T-helper 2 cell treated with Interferon-gamma antibody and Interleukin-4, amounts not matched to agents 5 μg/mL and 100 μg/mL, for 36 hours (primary cell): ENCODE measurements around the gene ZDHHC13.
"Not testable (repeated sequence)": the region's sequence is repeated elsewhere in the genome, so short reads cannot be mapped to it uniquely, and the experiment has no call there.

Experiments
- DNase-seq: peaks from one replicate; pipeline ENCODE4 v3.0.0; 2021; ENCODE audit warnings: low spot score
- H3K27ac Mint-ChIP-seq: one replicate; pipeline ENCODE4 v1.8.0; 2021; ENCODE audit warnings: mild to moderate bottlenecking, mixed read lengths
- H3K27me3 Mint-ChIP-seq: one replicate; pipeline ENCODE4 v1.8.0; 2021; ENCODE audit warnings: low read depth, mixed read lengths
- H3K36me3 Mint-ChIP-seq: one replicate; pipeline ENCODE4 v1.8.0; 2021; ENCODE audit warnings: low read depth, mixed read lengths
- H3K4me1 Mint-ChIP-seq: one replicate; pipeline ENCODE4 v1.8.0; 2021; ENCODE audit warnings: low read depth, mixed read lengths
- H3K4me3 Mint-ChIP-seq: one replicate; pipeline ENCODE4 v1.8.0; 2022; ENCODE audit warnings: mild to moderate bottlenecking, moderate library complexity, mixed read lengths
- H3K9me3 Mint-ChIP-seq: one replicate; pipeline ENCODE4 v1.8.0; 2021; ENCODE audit warnings: mixed read lengths

The ZDHHC13 gene

GRCh38 chr11:19116276-19116970 is 545 bp upstream of the ZDHHC13 start:
- Mint-ChIP-seq H3K4me3 (peak overlapping the region; percentile 92), H3K36me3 (peaks cover 14% of the 10 kb centered on the region), H3K9me3 (no peaks in the 10 kb centered on the region), H3K4me1 (peaks cover 38% of the 10 kb centered on the region), H3K27me3 (peaks cover 12% of the 10 kb centered on the region), H3K27ac (no peak overlapping the region)
- DNase-seq, result no peak

- H3K27ac Mint-ChIP-seq, result peak overlapping the region; percentile 31
- DNase-seq, result no peak
- peaks cover 5% of the 10 kb centered on the region for H3K27me3 Mint-ChIP-seq
- H3K4me1 Mint-ChIP-seq, result peaks cover 45% of the 10 kb centered on the region
- H3K36me3 Mint-ChIP-seq, result peaks cover 19% of the 10 kb centered on the region
- peak overlapping the region; percentile 92 for H3K4me3 Mint-ChIP-seq
- no peaks in the 10 kb centered on the region for H3K9me3 Mint-ChIP-seq
These were observed 761 bp downstream of the ZDHHC13 start for GRCh38 chr11:19117760-19118097.

GRCh38 chr11:19121646-19122045 is 4.7 kb downstream of the ZDHHC13 start:
- DNase-seq, result no peak
- H3K27me3 Mint-ChIP-seq, result no peaks in the 10 kb centered on the region
- no peak overlapping the region for H3K4me3 Mint-ChIP-seq
- peaks cover 47% of the 10 kb centered on the region for H3K4me1 Mint-ChIP-seq
- H3K36me3 Mint-ChIP-seq, result peaks cover 39% of the 10 kb centered on the region
- H3K9me3 Mint-ChIP-seq, result peaks cover 3% of the 10 kb centered on the region
- peak overlapping the region; percentile 12 for H3K27ac Mint-ChIP-seq

GRCh38 chr11:19122960-19123615 is 6.1 kb downstream of the ZDHHC13 start:
- no peaks in the 10 kb centered on the region for H3K27me3 Mint-ChIP-seq
- H3K27ac Mint-ChIP-seq, result no peak overlapping the region
- peaks cover 3% of the 10 kb centered on the region for H3K9me3 Mint-ChIP-seq
- no peak overlapping the region for H3K4me3 Mint-ChIP-seq
- peaks cover 41% of the 10 kb centered on the region for H3K4me1 Mint-ChIP-seq
- DNase-seq, result no peak
- H3K36me3 Mint-ChIP-seq, result peaks cover 53% of the 10 kb centered on the region

- not testable (repeated sequence) for H3K4me3 Mint-ChIP-seq, H3K27me3 Mint-ChIP-seq, DNase-seq, H3K27ac Mint-ChIP-seq
- Mint-ChIP-seq H3K36me3 (peaks cover 61% of the 10 kb centered on the region), H3K9me3 (peaks cover 13% of the 10 kb centered on the region), H3K4me1 (peaks cover 11% of the 10 kb centered on the region)
These were observed 9.8 kb downstream of the ZDHHC13 start for GRCh38 chr11:19126562-19127325.

GRCh38 chr11:19134004-19134403 is 17.0 kb downstream of the ZDHHC13 start:
- no peak overlapping the region for H3K4me3 Mint-ChIP-seq
- no peak overlapping the region for H3K27ac Mint-ChIP-seq
- no peaks in the 10 kb centered on the region for H3K4me1 Mint-ChIP-seq
- peaks cover 46% of the 10 kb centered on the region for H3K36me3 Mint-ChIP-seq
- H3K9me3 Mint-ChIP-seq, result peaks cover 40% of the 10 kb centered on the region
- DNase-seq, result no peak
- no peaks in the 10 kb centered on the region for H3K27me3 Mint-ChIP-seq

GRCh38 chr11:19136884-19137283 is 19.9 kb downstream of the ZDHHC13 start:
- H3K4me1 Mint-ChIP-seq, H3K27me3 Mint-ChIP-seq, H3K27ac Mint-ChIP-seq, DNase-seq, H3K4me3 Mint-ChIP-seq: not testable (repeated sequence)
- Mint-ChIP-seq H3K9me3 (peaks cover 29% of the 10 kb centered on the region), H3K36me3 (peaks cover 25% of the 10 kb centered on the region)

GRCh38 chr11:19145319-19145718 is 28.4 kb downstream of the ZDHHC13 start:
- no peak overlapping the region for H3K4me3 Mint-ChIP-seq
- DNase-seq, result no peak
- no peaks in the 10 kb centered on the region for H3K27me3 Mint-ChIP-seq
- H3K4me1 Mint-ChIP-seq, result no peaks in the 10 kb centered on the region
- H3K36me3 Mint-ChIP-seq, result peaks cover 29% of the 10 kb centered on the region
- no peaks in the 10 kb centered on the region for H3K9me3 Mint-ChIP-seq
- H3K27ac Mint-ChIP-seq, result no peak overlapping the region

GRCh38 chr11:19156892-19157291 is 39.9 kb downstream of the ZDHHC13 start:
- DNase-seq, result no peak
- H3K4me3 Mint-ChIP-seq, result no peak overlapping the region
- H3K9me3 Mint-ChIP-seq, result no peaks in the 10 kb centered on the region
- no peaks in the 10 kb centered on the region for H3K27me3 Mint-ChIP-seq
- no peak overlapping the region for H3K27ac Mint-ChIP-seq
- peaks cover 45% of the 10 kb centered on the region for H3K36me3 Mint-ChIP-seq
- no peaks in the 10 kb centered on the region for H3K4me1 Mint-ChIP-seq

- Mint-ChIP-seq H3K9me3 (no peaks in the 10 kb centered on the region), H3K27me3 (no peaks in the 10 kb centered on the region), H3K4me3 (no peak overlapping the region), H3K36me3 (peaks cover 45% of the 10 kb centered on the region), H3K4me1 (peaks cover 7% of the 10 kb centered on the region), H3K27ac (no peak overlapping the region)
- DNase-seq, result no peak
These were observed 43.9 kb downstream of the ZDHHC13 start for GRCh38 chr11:19160847-19161246.

GRCh38 chr11:19161651-19162050 is 44.7 kb downstream of the ZDHHC13 start:
- Mint-ChIP-seq H3K36me3 (peaks cover 46% of the 10 kb centered on the region), H3K4me1 (peaks cover 7% of the 10 kb centered on the region), H3K9me3 (no peaks in the 10 kb centered on the region), H3K4me3 (no peak overlapping the region), H3K27me3 (no peaks in the 10 kb centered on the region), H3K27ac (no peak overlapping the region)
- no peak for DNase-seq

- Mint-ChIP-seq H3K9me3 (no peaks in the 10 kb centered on the region), H3K4me3 (no peak overlapping the region), H3K27ac (no peak overlapping the region), H3K27me3 (no peaks in the 10 kb centered on the region), H3K36me3 (peaks cover 45% of the 10 kb centered on the region), H3K4me1 (peaks cover 7% of the 10 kb centered on the region)
- DNase-seq, result no peak
These were observed 46.1 kb downstream of the ZDHHC13 start for GRCh38 chr11:19162951-19163505.

GRCh38 chr11:19163617-19164016 is 46.6 kb downstream of the ZDHHC13 start:
- Mint-ChIP-seq H3K9me3 (no peaks in the 10 kb centered on the region), H3K36me3 (peaks cover 50% of the 10 kb centered on the region), H3K4me1 (peaks cover 7% of the 10 kb centered on the region), H3K4me3 (no peak overlapping the region), H3K27me3 (no peaks in the 10 kb centered on the region), H3K27ac (no peak overlapping the region)
- DNase-seq, result no peak

- Mint-ChIP-seq H3K9me3 (no peaks in the 10 kb centered on the region), H3K4me1 (peaks cover 7% of the 10 kb centered on the region), H3K36me3 (peaks cover 47% of the 10 kb centered on the region), H3K27ac (no peak overlapping the region), H3K4me3 (no peak overlapping the region), H3K27me3 (no peaks in the 10 kb centered on the region)
- no peak for DNase-seq
These were observed 47.4 kb downstream of the ZDHHC13 start for GRCh38 chr11:19164230-19164855.
